WTC11 (cell line): ENCODE data around the gene FLT3LG.

ENCODE experiments used
- ESRRA ChIP-seq: sonication (generic); formaldehyde crosslinking; IDR thresholded peaks from 2 replicates; pipeline ENCODE4 v1.8.1; 2022; ENCODE audit warnings: mild to moderate bottlenecking, missing genetic modification reagents, borderline replicate concordance
- FOXP1 ChIP-seq: sonication (generic); formaldehyde crosslinking; IDR thresholded peaks from 2 replicates; pipeline ENCODE4 v1.8.0; 2022; ENCODE audit warnings: missing genetic modification reagents, mild to moderate bottlenecking, moderate library complexity, borderline replicate concordance
- RELA ChIP-seq: sonication (generic); formaldehyde crosslinking; IDR thresholded peaks from 2 replicates; pipeline ENCODE4 v1.8.1; 2022; ENCODE audit warnings: missing genetic modification reagents, mild to moderate bottlenecking, borderline replicate concordance
- TF ChIP-seq, protein P1 (sequence below): fragments of 200-600 bp; IDR thresholded peaks from 2 replicates; pipeline ENCODE4 v1.8.0; 2022; ENCODE audit warnings: antibody characterized with exemption

DNA sequence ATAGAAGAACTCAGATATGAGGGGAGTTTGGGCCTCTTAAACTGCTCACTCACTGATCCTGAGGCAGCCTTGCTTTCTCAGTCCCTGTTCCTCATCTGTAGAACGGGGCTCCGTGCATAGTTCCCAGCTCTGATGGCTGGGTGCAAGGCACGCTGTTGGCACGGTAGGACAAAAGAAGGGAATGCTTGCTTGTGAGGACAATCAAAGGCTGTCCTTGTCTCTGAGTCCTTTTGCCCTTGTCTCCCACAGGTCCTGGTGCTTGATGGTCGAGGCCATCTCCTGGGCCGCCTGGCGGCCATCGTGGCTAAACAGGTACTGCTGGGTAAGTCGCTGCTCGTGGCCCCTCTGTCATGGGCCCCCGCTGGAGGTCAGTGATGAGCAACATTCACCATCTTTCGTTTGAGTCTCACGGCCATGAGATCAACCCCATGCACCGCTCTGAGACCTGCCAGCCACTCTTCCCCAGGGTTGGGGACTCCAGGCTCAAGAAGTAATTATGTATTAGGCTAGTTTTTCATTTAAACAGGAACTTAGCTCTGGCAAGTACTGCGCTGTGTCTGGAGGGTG lies 15.7 kb downstream of the FLT3LG start:
- TF ChIP-seq RELA (no peak), FOXP1 (CRISPR knock-in tag) (no peak), ESRRA (CRISPR knock-in tag) (no peak)
- TF ChIP-seq, protein P1, sequence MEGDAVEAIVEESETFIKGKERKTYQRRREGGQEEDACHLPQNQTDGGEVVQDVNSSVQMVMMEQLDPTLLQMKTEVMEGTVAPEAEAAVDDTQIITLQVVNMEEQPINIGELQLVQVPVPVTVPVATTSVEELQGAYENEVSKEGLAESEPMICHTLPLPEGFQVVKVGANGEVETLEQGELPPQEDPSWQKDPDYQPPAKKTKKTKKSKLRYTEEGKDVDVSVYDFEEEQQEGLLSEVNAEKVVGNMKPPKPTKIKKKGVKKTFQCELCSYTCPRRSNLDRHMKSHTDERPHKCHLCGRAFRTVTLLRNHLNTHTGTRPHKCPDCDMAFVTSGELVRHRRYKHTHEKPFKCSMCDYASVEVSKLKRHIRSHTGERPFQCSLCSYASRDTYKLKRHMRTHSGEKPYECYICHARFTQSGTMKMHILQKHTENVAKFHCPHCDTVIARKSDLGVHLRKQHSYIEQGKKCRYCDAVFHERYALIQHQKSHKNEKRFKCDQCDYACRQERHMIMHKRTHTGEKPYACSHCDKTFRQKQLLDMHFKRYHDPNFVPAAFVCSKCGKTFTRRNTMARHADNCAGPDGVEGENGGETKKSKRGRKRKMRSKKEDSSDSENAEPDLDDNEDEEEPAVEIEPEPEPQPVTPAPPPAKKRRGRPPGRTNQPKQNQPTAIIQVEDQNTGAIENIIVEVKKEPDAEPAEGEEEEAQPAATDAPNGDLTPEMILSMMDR = no peak
